ENCODE results near the gene MAPK12.

- TF ChIP-seq CTCF (IDR thresholded peaks at IDR 0.05) (no peak), POLR2A (IDR thresholded peaks at IDR 0.05) (no peak)
Measured at GRCh38 chr22:50310949-50311444, 49.5 kb upstream of the MAPK12 start.
